ENCODE measurements around the gene SYNC.

SYNC gene

DNA sequence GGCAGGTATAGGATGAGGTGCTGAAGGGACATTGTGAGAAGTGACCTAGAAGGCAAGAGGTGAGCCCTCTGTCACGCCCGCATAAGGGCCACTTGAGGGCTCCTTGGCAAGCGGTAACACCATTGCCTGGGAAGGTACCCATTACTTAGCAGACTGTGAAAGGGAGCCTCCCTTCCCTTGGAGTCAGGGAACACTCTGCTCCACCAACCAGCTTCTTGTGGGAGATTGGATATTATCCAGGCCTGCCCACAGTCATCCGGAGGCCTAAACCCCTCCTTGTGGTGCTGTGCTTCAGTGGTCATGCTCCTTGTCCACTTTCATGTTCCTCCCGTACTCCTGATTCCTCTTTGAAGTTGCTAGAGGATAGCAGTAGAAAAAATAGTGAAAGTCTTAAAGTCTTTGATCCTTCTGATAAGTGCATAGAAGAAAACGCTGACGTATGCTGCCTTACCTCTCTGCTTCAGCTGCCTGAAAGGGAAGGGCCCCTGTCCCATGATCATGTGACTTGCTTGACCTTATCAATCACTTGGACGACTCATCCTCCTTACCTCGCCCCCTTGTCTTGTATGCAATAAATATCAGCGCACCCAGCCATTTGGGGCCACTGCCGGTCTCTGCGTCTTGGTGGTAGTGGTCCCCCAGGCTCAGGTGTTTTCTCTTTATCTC, 35.5 kb downstream of the SYNC start:
- TF ChIP-seq ZFX (IDR thresholded peaks at IDR 0.05) = no peak
- no peak for TF ChIP-seq CTCF (conservative IDR thresholded peaks at IDR 0.05)
- H3K27ac ChIP-seq = no peak overlapping the region

GRCh38 chr1:32665915-32666314, 36.7 kb downstream of the SYNC start:
- TF ChIP-seq CTCF (conservative IDR thresholded peaks at IDR 0.05) (no peak), ZFX (IDR thresholded peaks at IDR 0.05) (no peak)
- no peak overlapping the region for H3K27ac ChIP-seq

DNA sequence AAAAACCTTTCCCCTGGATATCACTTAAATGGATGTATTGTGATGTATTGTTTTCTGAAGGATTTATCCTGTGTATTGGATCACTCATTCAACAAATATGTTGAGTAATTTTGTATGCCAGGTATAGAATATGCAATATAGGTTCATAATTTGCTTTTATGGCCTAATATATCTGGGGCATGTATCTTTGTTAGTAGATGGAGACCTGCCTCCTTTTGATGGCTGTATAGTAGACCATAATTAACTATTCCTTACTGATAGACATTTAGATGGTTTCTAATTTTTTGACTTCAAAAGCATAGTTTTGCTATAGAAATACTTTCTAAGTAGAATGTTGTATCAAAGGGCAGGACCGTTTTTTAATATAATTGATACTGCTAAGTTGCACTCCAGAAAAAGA, 43.0 kb downstream of the SYNC start:
- no peak for TF ChIP-seq CTCF (conservative IDR thresholded peaks at IDR 0.05)
- H3K27ac ChIP-seq = no peak overlapping the region

DNA sequence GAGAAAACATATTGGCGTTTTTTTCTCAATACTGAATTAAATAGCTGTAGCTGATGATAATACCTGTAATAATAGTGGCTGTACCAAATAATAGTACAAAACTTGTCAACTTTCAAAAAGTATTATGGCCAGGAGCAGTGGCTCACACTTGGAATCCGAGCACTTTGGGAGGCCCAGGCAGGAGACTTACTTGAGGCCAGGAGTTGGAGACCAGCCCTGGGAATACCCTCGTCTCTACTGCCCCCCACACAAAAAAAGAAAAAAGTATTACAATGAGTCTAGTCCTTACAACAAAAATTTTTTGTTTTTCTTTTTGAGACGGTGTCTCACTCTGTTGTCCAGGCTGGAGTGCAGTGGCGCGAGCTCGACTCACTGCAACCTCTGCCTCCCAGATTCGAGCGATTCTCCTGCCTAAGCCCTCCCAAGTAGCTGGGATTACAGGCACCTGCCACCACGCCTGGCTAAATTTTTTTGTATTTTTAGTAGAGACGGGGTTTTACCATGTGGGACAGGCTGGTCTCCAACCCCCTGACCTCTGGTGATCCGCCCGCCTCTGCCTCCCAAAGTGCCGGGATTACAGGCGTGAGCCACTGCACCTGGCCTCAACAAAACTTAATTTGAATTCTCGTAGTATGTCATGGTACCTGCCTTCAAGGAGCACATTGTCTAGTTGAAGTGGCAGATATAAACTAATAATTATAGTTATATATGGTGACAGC, 50.2 kb downstream of the SYNC start:
- H3K27ac ChIP-seq = peak overlapping the region; percentile 97
- TF ChIP-seq CTCF (conservative IDR thresholded peaks at IDR 0.05) = no peak
- TF ChIP-seq ZFX (IDR thresholded peaks at IDR 0.05) = no peak

- H3K27ac ChIP-seq = peak overlapping the region; percentile 97
- TF ChIP-seq CTCF (conservative IDR thresholded peaks at IDR 0.05) (no peak), ZFX (IDR thresholded peaks at IDR 0.05) (peak; percentile 97)
Measured at GRCh38 chr1:32651461-32652073, 51.0 kb downstream of the SYNC start.

DNA sequence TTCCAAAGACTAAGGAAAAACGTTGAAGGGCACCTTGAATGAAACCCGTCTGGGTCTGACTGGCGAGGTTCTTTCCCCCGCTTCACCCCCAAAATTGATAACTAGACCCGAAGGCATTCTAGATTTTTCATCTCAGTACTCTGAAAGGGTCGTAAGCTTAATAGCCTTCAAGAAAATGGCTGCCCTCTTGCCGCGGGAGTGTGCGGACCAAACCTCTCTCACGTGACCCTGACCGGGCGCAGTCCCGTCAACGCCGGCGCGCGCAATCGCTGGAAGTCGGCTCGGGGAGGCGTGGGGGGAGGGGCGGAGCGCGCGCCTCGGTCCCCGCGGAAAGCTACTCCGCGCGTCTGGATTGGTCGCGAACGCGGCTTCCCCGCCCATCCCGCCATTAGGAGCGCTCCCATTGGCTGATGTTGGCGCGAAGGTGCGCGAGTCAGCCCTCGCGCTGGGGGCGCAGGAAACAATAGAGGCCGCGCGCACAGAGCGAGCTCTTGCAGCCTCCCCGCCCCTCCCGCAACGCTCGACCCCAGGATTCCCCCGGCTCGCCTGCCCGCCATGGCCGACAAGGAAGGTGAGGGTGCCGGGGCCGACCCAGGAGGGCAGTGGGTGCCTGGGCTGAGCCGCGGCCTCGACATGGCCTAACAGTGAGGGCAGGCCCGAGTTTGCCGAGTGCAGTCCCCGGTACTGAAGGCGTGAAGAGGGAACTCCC, 51.7 kb downstream of the SYNC start, which contains the start of gene RBBP4:
TSS of gene RBBP4 (plus strand) at position 457 of the 709 bp plus-strand sequence. CDS start at position 556, 99 bp downstream.
- peak within 1 kb of the TSS; percentile 97 for H3K27ac ChIP-seq
- no peak for TF ChIP-seq CTCF (conservative IDR thresholded peaks at IDR 0.05)
- TF ChIP-seq ZFX (IDR thresholded peaks at IDR 0.05) = peak; percentile 99
